HEK293 (cell line): ENCODE measurements around the gene CCM2.

Experiments
- CTCF ChIA-PET: fragments of 350-600 bp; formaldehyde crosslinking; extraction: SDS; loops from one replicate; lab custom pipeline; 2021; ENCODE audit warnings: antibody characterized with exemption; lab: Yijun Ruan, JAX
- POLR2A ChIA-PET: fragments of 300-600 bp; formaldehyde crosslinking; extraction: SDS; loops from one replicate; lab custom pipeline; 2020; ENCODE audit warnings: antibody characterized with exemption, inconsistent platforms; lab: Yijun Ruan, JAX
- H3K27ac ChIP-seq: fragments of 200-500 bp; sonication (Bioruptor generic); 2 replicates; pipeline ENCODE4 v1.5.1; 2014; ENCODE audit warnings: low read depth, low read length, control low read depth, inconsistent platforms; ENCODE audit errors: extremely low read depth
- H3K36me3 ChIP-seq, 2 experiments: fragments of 200-500 bp in 1 of 2; sonication (Bioruptor generic) in 1 of 2; 1 replicate in 1 of 2; 2 replicates in 1 of 2; pipeline ENCODE4 v1.5.1; 2014 to 2017; ENCODE audit warnings: inconsistent platforms in 2 of 2, low read length in 2 of 2; ENCODE audit not compliant: control insufficient read depth in 2 of 2, insufficient read depth in 1 of 2
- H3K4me1 ChIP-seq: fragments of 200-500 bp; sonication (Bioruptor generic); 2 replicates; pipeline ENCODE4 v1.5.1; 2014; ENCODE audit warnings: mild to moderate bottlenecking, low read length, inconsistent platforms; ENCODE audit not compliant: control insufficient read depth, insufficient read depth
- H3K4me3 ChIP-seq: 2 replicates; pipeline ENCODE4 v1.5.1; 2011; ENCODE audit warnings: low read depth, mild to moderate bottlenecking, control low read depth, low read length, moderate library complexity
- H3K9me3 ChIP-seq: fragments of 200-500 bp; sonication (Bioruptor generic); 2 replicates; pipeline ENCODE4 v1.5.1; 2014; ENCODE audit warnings: low read depth, low read length, inconsistent platforms; ENCODE audit not compliant: control insufficient read depth, insufficient read depth
- GLIS1 ChIP-seq: fragments of 450-650 bp; formaldehyde crosslinking; IDR thresholded peaks from 2 replicates; pipeline ENCODE4 v1.5.1; 2016; ENCODE audit warnings: missing biosample characterization, missing genetic modification characterization
- WT1 ChIP-seq: fragments of 450-650 bp; formaldehyde crosslinking; IDR thresholded peaks from 2 replicates; pipeline ENCODE4 v1.5.1; 2016; ENCODE audit warnings: missing biosample characterization, missing genetic modification characterization
- ZBTB21 ChIP-seq: fragments of 450-650 bp; formaldehyde crosslinking; IDR thresholded peaks from 2 replicates; pipeline ENCODE4 v1.5.1; 2017; ENCODE audit warnings: missing biosample characterization, missing genetic modification characterization
- ZNF19 ChIP-seq: fragments of 450-650 bp; formaldehyde crosslinking; IDR thresholded peaks from 2 replicates; pipeline ENCODE4; 2016; ENCODE audit warnings: missing biosample characterization, missing genetic modification characterization, low read depth
- ZNF2 ChIP-seq: fragments of 450-650 bp; formaldehyde crosslinking; IDR thresholded peaks from 2 replicates; pipeline ENCODE4 v1.5.1; 2016; ENCODE audit warnings: missing biosample characterization, missing genetic modification characterization
- ZNF366 ChIP-seq: fragments of 450-650 bp; formaldehyde crosslinking; conservative IDR thresholded peaks from 2 replicates; pipeline ENCODE4 v1.5.1; 2016; ENCODE audit warnings: missing biosample characterization, missing genetic modification characterization
- ZNF391 ChIP-seq: fragments of 450-650 bp; formaldehyde crosslinking; IDR thresholded peaks from 2 replicates; pipeline ENCODE4 v1.5.1; 2016; ENCODE audit warnings: low read depth, missing biosample characterization, missing genetic modification characterization, borderline replicate concordance
- ZNF473 ChIP-seq: fragments of 450-650 bp; formaldehyde crosslinking; IDR thresholded peaks from 2 replicates; pipeline ENCODE4 v1.5.1; 2017; ENCODE audit warnings: missing biosample characterization, missing genetic modification characterization
- ZNF571 ChIP-seq: fragments of 450-650 bp; formaldehyde crosslinking; IDR thresholded peaks from 2 replicates; pipeline ENCODE4 v1.5.0; 2017; ENCODE audit warnings: missing biosample characterization, missing genetic modification characterization
- ZNF670 ChIP-seq: fragments of 450-650 bp; formaldehyde crosslinking; IDR thresholded peaks from 2 replicates; pipeline ENCODE4 v1.5.1; 2016; ENCODE audit warnings: missing biosample characterization, missing genetic modification characterization, low read depth
- TF ChIP-seq, protein P1 (sequence below): fragments of 450-650 bp; formaldehyde crosslinking; IDR thresholded peaks from 2 replicates; pipeline ENCODE4 v1.5.1; 2016; ENCODE audit warnings: missing biosample characterization, missing genetic modification characterization, low read depth
- TF ChIP-seq, protein P2 (sequence below): IDR thresholded peaks from 2 replicates; pipeline ENCODE4 v1.6.1; 2011; ENCODE audit warnings: mild to moderate bottlenecking, low read depth, low read length, borderline replicate concordance
- TF ChIP-seq, protein P3 (sequence below): fragments of 450-650 bp; formaldehyde crosslinking; IDR thresholded peaks from 2 replicates; pipeline ENCODE4 v1.5.1; 2016; ENCODE audit warnings: missing biosample characterization, missing genetic modification characterization
- TF ChIP-seq, protein P4 (sequence below): fragments of 450-650 bp; formaldehyde crosslinking; IDR thresholded peaks from 2 replicates; pipeline ENCODE4 v1.5.1; 2016; ENCODE audit warnings: missing biosample characterization, missing genetic modification characterization
- TF ChIP-seq, protein P5 (sequence below): fragments of 450-650 bp; formaldehyde crosslinking; IDR thresholded peaks from 2 replicates; pipeline ENCODE4 v1.5.1; 2017; ENCODE audit warnings: missing biosample characterization, missing genetic modification characterization
- TF ChIP-seq, protein P6 (sequence below): fragments of 450-650 bp; formaldehyde crosslinking; IDR thresholded peaks from 2 replicates; pipeline ENCODE4 v1.5.1; 2016; ENCODE audit warnings: missing biosample characterization, missing genetic modification characterization

Gene CCM2

DNA sequence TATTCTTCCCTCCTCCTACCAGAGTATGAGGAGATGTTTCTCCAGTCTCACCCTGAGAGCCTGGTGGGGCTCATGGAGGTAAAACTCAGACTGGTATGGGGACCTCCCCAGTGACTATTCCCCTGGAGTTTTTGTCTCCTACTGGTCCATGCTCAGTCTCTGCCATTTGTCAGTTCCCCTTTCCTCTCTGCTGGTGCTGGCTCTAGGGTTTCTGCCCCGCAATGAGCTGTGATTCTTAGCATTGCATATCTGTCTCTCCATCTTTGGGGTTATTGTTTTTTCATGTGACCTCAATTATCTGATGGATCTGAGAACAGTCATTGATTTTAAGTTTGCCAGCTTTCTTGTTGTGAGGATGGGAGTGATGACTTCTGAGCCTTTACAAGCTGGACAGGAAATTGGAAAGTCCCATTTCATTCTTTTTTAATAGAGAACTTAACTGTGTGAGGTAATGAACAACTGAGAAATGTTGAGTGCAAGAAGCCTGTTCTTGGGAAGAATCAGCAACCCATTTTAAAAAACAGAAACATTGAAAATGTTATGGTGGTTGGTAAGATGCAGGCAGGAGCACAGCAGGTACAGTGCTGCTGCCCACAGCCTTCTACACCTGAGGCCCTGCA is 61.9 kb downstream of the CCM2 start:
- Histone ChIP-seq H3K4me1 (no peaks in the 10 kb centered on the region), H3K9me3 (no peaks in the 10 kb centered on the region), H3K36me3 (peaks cover 0 to 24% of the 10 kb centered on the region in 2 experiments; a peak in 2 of 3 replicates), H3K27ac (no peak overlapping the region), H3K4me3 (no peak overlapping the region)
- CTCF ChIA-PET, result no interaction called here
- POLR2A ChIA-PET, result no interaction called here
- no peak for TF ChIP-seq ZNF670 (tag by site-specific recombination)
- TF ChIP-seq GLIS1 (tag by site-specific recombination), result peak; percentile 40; the same call in 1 of the 2 replicates

DNA sequence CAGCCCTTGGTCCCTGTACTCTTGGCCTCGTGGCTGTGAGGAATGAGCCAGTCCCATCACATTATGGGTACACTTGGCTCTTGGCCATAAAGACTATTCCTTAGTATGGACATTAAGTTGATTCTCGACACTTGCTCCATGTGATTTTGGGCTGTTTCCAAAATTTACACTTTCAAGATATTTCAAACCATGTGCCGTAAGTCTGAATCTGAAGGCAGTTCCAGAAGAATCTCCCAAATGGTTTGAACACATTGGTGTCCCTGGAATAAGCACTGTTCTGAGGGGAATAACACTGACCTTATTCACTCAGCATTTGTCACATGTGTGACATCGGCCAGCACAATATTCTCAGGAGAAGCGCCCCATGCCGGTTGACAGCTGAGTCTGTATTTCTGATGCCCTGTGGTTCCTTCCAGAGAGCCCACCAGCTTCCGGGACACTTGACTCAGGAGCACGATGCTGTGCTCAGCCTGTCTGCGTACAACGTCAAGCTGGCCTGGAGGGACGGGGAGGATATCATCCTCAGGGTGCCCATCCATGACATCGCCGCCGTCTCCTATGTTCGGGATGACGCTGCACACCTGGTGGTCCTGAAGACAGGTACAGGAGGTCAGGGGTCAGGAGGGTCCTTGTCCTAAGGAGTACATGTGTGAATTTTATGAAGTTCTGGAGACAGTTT is 64.2 kb downstream of the CCM2 start:
- no peak overlapping the region for H3K4me3 ChIP-seq
- H3K4me1 ChIP-seq, result no peaks in the 10 kb centered on the region
- TF ChIP-seq, protein P1, sequence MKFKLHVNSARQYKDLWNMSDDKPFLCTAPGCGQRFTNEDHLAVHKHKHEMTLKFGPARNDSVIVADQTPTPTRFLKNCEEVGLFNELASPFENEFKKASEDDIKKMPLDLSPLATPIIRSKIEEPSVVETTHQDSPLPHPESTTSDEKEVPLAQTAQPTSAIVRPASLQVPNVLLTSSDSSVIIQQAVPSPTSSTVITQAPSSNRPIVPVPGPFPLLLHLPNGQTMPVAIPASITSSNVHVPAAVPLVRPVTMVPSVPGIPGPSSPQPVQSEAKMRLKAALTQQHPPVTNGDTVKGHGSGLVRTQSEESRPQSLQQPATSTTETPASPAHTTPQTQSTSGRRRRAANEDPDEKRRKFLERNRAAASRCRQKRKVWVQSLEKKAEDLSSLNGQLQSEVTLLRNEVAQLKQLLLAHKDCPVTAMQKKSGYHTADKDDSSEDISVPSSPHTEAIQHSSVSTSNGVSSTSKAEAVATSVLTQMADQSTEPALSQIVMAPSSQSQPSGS (tag by site-specific recombination), result no peak
- TF ChIP-seq ZNF2 (tag by site-specific recombination) (no peak), ZBTB21 (no peak), ZNF19 (tag by site-specific recombination) (no peak), WT1 (no peak), ZNF391 (no peak), ZNF473 (tag by site-specific recombination) (no peak), GLIS1 (tag by site-specific recombination) (no peak), ZNF571 (tag by site-specific recombination) (no peak), ZNF366 (tag by site-specific recombination) (no peak)
- TF ChIP-seq, protein P2, sequence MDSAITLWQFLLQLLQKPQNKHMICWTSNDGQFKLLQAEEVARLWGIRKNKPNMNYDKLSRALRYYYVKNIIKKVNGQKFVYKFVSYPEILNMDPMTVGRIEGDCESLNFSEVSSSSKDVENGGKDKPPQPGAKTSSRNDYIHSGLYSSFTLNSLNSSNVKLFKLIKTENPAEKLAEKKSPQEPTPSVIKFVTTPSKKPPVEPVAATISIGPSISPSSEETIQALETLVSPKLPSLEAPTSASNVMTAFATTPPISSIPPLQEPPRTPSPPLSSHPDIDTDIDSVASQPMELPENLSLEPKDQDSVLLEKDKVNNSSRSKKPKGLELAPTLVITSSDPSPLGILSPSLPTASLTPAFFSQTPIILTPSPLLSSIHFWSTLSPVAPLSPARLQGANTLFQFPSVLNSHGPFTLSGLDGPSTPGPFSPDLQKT, result no peak
- TF ChIP-seq, protein P3, sequence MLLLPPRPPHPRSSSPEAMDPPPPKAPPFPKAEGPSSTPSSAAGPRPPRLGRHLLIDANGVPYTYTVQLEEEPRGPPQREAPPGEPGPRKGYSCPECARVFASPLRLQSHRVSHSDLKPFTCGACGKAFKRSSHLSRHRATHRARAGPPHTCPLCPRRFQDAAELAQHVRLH (tag by site-specific recombination), result no peak
- TF ChIP-seq, protein P4, sequence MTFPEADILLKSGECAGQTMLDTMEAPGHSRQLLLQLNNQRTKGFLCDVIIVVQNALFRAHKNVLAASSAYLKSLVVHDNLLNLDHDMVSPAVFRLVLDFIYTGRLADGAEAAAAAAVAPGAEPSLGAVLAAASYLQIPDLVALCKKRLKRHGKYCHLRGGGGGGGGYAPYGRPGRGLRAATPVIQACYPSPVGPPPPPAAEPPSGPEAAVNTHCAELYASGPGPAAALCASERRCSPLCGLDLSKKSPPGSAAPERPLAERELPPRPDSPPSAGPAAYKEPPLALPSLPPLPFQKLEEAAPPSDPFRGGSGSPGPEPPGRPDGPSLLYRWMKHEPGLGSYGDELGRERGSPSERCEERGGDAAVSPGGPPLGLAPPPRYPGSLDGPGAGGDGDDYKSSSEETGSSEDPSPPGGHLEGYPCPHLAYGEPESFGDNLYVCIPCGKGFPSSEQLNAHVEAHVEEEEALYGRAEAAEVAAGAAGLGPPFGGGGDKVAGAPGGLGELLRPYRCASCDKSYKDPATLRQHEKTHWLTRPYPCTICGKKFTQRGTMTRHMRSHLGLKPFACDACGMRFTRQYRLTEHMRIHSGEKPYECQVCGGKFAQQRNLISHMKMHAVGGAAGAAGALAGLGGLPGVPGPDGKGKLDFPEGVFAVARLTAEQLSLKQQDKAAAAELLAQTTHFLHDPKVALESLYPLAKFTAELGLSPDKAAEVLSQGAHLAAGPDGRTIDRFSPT (tag by site-specific recombination), result no peak
- TF ChIP-seq, protein P5, sequence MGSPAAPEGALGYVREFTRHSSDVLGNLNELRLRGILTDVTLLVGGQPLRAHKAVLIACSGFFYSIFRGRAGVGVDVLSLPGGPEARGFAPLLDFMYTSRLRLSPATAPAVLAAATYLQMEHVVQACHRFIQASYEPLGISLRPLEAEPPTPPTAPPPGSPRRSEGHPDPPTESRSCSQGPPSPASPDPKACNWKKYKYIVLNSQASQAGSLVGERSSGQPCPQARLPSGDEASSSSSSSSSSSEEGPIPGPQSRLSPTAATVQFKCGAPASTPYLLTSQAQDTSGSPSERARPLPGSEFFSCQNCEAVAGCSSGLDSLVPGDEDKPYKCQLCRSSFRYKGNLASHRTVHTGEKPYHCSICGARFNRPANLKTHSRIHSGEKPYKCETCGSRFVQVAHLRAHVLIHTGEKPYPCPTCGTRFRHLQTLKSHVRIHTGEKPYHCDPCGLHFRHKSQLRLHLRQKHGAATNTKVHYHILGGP, result no peak
- TF ChIP-seq, protein P6, sequence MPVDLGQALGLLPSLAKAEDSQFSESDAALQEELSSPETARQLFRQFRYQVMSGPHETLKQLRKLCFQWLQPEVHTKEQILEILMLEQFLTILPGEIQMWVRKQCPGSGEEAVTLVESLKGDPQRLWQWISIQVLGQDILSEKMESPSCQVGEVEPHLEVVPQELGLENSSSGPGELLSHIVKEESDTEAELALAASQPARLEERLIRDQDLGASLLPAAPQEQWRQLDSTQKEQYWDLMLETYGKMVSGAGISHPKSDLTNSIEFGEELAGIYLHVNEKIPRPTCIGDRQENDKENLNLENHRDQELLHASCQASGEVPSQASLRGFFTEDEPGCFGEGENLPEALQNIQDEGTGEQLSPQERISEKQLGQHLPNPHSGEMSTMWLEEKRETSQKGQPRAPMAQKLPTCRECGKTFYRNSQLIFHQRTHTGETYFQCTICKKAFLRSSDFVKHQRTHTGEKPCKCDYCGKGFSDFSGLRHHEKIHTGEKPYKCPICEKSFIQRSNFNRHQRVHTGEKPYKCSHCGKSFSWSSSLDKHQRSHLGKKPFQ, result no peak
- ChIA-PET CTCF (no interaction called here), POLR2A (no interaction called here)
- H3K36me3 ChIP-seq, result peaks cover 0 to 28% of the 10 kb centered on the region in 2 experiments; a peak in 2 of 3 replicates
- no peaks in the 10 kb centered on the region for H3K9me3 ChIP-seq
- no peak overlapping the region for H3K27ac ChIP-seq
